Neutrophil (primary cell): Measurements from ENCODE around the gene PRKN.

Experiments
- H3K27ac ChIP-seq: fragments of 200-600 bp; sonication (generic); 2 replicates; pipeline ENCODE4 v1.5.1; 2016; ENCODE audit warnings: mild to moderate bottlenecking, moderate library complexity
- H3K27me3 ChIP-seq: fragments of 200-600 bp; sonication (generic); 2 replicates; pipeline ENCODE4 v1.6.0; 2016; ENCODE audit warnings: mild to moderate bottlenecking
- H3K36me3 ChIP-seq: fragments of 200-600 bp; sonication (generic); 2 replicates; pipeline ENCODE4 v1.5.1; 2017
- H3K4me1 ChIP-seq, 2 experiments: fragments of 200-600 bp in 1 of 2; sonication (generic) in 1 of 2; 1 replicate in 1 of 2; 2 replicates in 1 of 2; pipeline versions ENCODE4 v1.5.1 to v1.6.1; 2013 to 2016; ENCODE audit warnings: low read depth in 1 of 2, low read length in 1 of 2, mild to moderate bottlenecking in 1 of 2, moderate library complexity in 1 of 2; ENCODE audit not compliant: control insufficient read depth in 1 of 2, insufficient read depth in 1 of 2
- H3K4me3 ChIP-seq, 2 experiments: fragments of 200-600 bp in 1 of 2; sonication (generic) in 1 of 2; 1 replicate in 1 of 2; 2 replicates in 1 of 2; pipeline ENCODE4 v1.5.1; 2013 to 2016; ENCODE audit warnings: low read depth in 1 of 2, low read length in 1 of 2, mild to moderate bottlenecking in 1 of 2, moderate library complexity in 1 of 2
- H3K9me3 ChIP-seq: fragments of 200-600 bp; sonication (generic); 2 replicates; pipeline ENCODE4 v1.5.1; 2016
- TF ChIP-seq, protein P1 (sequence below): fragments of 200-600 bp; sonication (generic); IDR thresholded peaks from 2 replicates; pipeline ENCODE4 v1.5.1; 2016; ENCODE audit warnings: antibody characterized with exemption

The PRKN gene

DNA sequence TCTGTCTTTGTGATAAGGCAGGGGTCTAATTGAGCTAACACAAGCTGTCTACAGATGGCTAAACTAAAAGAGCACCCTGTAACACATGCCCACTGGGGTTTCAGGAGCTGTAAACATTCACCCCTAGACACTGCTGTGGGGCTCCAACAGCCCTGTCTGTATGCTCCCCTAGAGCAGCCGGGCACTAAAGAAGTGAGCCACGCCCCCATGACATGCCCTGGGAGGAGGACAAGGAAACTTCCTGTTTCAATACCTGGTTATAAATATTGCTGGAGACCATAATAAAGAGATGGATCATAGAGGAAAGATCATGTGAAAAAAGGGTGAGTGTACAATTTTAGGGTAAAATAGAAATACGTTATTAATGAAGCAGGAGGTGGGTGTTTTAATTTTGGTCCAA is 786.0 kb downstream of the PRKN start:
- Histone ChIP-seq H3K36me3 (no peaks in the 10 kb centered on the region), H3K27ac (no peak overlapping the region), H3K4me1 (no peaks in the 10 kb centered on the region), H3K27me3 (no peaks in the 10 kb centered on the region), H3K4me3 (no peak overlapping the region), H3K9me3 (no peaks in the 10 kb centered on the region)
- TF ChIP-seq, protein P1, sequence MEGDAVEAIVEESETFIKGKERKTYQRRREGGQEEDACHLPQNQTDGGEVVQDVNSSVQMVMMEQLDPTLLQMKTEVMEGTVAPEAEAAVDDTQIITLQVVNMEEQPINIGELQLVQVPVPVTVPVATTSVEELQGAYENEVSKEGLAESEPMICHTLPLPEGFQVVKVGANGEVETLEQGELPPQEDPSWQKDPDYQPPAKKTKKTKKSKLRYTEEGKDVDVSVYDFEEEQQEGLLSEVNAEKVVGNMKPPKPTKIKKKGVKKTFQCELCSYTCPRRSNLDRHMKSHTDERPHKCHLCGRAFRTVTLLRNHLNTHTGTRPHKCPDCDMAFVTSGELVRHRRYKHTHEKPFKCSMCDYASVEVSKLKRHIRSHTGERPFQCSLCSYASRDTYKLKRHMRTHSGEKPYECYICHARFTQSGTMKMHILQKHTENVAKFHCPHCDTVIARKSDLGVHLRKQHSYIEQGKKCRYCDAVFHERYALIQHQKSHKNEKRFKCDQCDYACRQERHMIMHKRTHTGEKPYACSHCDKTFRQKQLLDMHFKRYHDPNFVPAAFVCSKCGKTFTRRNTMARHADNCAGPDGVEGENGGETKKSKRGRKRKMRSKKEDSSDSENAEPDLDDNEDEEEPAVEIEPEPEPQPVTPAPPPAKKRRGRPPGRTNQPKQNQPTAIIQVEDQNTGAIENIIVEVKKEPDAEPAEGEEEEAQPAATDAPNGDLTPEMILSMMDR: no peak

DNA sequence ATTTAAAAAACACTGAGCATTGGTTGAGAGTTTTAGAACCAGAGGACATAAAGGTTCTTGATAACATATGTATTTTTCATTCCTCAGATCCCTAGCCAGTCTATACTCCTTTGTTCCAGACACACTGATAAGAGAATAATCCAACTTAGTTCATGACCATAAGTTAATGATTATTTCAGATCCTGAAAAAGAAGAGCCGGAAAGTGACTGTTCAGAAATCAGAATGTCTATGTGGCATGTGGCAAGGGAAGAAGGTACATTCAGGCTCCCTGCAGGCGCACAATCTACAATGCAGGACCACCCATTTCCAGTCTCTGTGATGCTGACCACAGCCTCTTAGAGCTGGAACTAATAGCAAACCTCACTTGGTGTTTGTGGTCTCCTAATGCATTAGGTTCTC is 787.0 kb downstream of the PRKN start:
- no peaks in the 10 kb centered on the region for H3K9me3 ChIP-seq
- no peak overlapping the region for H3K4me3 ChIP-seq
- H3K4me1 ChIP-seq: no peaks in the 10 kb centered on the region
- TF ChIP-seq, protein P1: no peak
- H3K36me3 ChIP-seq: no peaks in the 10 kb centered on the region
- H3K27me3 ChIP-seq: no peaks in the 10 kb centered on the region
- H3K27ac ChIP-seq: no peak overlapping the region

DNA sequence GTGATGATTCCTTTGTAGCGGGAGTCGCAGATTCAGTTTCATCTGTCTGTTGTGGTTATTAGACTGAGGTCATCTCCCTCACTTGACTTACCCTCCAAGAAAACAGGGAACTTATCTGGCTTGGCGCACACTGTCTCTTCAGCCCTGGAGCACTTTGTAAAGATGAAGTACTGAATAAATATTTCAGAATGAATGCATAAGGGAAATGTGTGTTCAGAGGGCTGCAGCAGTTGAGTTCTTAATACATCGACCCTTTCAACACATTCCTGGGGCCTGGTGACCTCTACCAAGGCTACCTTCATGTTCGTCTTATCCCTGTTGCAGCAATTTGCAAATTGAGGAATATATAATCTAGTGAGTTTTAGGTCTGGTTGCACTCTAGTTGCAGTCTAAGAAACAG is 801.2 kb downstream of the PRKN start:
- H3K9me3 ChIP-seq: no peaks in the 10 kb centered on the region
- TF ChIP-seq, protein P1: no peak

DNA sequence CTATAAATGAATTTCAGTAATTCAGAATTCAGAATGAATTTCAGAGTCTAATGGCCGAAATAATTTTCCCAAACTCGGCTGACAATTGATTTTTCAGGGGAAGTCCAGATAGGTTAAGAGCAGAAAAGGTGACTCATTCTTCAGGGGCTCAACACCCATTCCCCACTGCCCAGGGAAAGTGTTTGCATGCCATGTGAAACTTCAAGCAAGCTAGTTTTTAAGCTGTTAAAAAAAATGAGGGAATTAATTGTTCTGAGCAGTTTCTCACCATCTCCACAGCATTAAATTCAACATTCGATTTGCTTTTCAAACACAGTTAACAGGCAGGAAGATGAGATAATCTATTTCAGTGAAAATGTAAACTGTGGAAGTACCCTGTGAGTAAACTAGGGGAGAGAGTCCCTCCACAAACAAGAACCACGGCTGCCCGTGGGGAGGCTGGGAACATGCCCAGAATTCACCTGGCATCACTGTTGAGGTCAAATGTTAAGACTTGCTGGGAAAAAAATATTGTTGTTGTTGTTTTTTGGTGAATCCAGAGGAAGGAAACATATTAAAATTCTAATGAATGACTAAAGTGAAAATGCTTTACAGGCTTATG is 803.0 kb downstream of the PRKN start:
- Histone ChIP-seq H3K27ac (no peak overlapping the region), H3K9me3 (no peaks in the 10 kb centered on the region), H3K4me1 (no peaks in the 10 kb centered on the region), H3K4me3 (no peak overlapping the region), H3K27me3 (no peaks in the 10 kb centered on the region), H3K36me3 (no peaks in the 10 kb centered on the region)
- TF ChIP-seq, protein P1: no peak

More for the DNA sequence above, 801.2 kb downstream of the PRKN start:
- Histone ChIP-seq H3K27me3 (no peaks in the 10 kb centered on the region), H3K4me3 (no peak overlapping the region), H3K4me1 (no peaks in the 10 kb centered on the region), H3K36me3 (no peaks in the 10 kb centered on the region), H3K27ac (no peak overlapping the region)

DNA sequence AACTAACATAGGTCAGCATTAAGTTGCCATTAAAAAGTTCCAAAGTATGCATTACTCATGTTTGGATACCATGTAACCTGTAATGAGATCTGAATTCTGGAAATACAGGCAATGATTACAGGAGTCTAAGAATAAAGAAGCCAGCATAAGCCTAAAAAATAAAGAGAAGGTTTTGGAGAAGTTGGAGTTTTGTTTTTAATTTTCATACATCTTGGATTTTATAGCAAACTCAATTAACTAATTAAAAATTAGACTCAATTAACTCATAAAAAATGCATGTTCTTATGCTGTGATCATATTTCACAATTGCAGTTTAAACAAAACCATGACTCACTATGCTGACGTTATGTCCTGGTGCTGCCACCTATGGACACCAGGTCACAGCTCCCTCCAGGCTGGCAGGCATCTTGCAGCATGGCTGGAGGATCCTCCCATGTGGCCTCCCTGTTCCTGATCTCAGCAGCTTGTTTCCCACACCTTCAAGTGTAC is 804.9 kb downstream of the PRKN start:
- H3K27ac ChIP-seq: no peak overlapping the region
- no peaks in the 10 kb centered on the region for H3K27me3 ChIP-seq
- no peaks in the 10 kb centered on the region for H3K36me3 ChIP-seq
- H3K9me3 ChIP-seq: no peaks in the 10 kb centered on the region
- TF ChIP-seq, protein P1: no peak
- H3K4me3 ChIP-seq: no peak overlapping the region
- H3K4me1 ChIP-seq: no peaks in the 10 kb centered on the region
